Measurements from ENCODE around the gene MPHOSPH10.

DNA sequence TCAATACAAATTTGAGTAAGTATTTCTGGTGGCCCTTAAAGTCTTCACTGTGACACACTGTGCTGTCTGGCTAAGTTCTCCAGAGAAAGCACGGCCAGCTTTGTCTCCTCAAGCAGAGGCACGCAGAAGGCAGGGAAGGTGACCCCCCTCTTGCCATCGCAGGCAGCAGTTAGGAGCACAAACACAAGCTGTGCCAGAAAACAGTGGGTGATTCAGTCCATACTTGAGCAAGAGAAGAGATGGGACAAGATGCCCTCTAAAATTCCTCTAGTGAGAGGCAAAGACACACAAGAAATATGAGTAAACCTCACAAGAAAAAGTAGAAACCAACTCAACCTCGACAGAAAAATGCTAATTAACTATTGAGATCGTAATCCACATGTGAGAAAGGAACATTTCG is 10.2 kb upstream of the MPHOSPH10 start:
- TF ChIP-seq EP300 (IDR thresholded peaks at IDR 0.05) (no peak), POLR2A (IDR thresholded peaks at IDR 0.05; ENCODE audit: low read depth) (no peak)
- TF ChIP-seq, protein P1, sequence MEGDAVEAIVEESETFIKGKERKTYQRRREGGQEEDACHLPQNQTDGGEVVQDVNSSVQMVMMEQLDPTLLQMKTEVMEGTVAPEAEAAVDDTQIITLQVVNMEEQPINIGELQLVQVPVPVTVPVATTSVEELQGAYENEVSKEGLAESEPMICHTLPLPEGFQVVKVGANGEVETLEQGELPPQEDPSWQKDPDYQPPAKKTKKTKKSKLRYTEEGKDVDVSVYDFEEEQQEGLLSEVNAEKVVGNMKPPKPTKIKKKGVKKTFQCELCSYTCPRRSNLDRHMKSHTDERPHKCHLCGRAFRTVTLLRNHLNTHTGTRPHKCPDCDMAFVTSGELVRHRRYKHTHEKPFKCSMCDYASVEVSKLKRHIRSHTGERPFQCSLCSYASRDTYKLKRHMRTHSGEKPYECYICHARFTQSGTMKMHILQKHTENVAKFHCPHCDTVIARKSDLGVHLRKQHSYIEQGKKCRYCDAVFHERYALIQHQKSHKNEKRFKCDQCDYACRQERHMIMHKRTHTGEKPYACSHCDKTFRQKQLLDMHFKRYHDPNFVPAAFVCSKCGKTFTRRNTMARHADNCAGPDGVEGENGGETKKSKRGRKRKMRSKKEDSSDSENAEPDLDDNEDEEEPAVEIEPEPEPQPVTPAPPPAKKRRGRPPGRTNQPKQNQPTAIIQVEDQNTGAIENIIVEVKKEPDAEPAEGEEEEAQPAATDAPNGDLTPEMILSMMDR (IDR thresholded peaks at IDR 0.05) = no peak

Measured in esophagus muscularis mucosa (tissue), 4 donors.